ENCODE data around the gene EXOC3L1. TPM values are rescaled to one million over a fixed set of nuclear protein-coding genes. Genes with fewer than 3 reads are reported as not detected.

EXOC3L1 gene
- total RNA-seq, 6 donors from 2014 or later: 4.6 to 20.8 (median 10.8) TPM

DNA sequence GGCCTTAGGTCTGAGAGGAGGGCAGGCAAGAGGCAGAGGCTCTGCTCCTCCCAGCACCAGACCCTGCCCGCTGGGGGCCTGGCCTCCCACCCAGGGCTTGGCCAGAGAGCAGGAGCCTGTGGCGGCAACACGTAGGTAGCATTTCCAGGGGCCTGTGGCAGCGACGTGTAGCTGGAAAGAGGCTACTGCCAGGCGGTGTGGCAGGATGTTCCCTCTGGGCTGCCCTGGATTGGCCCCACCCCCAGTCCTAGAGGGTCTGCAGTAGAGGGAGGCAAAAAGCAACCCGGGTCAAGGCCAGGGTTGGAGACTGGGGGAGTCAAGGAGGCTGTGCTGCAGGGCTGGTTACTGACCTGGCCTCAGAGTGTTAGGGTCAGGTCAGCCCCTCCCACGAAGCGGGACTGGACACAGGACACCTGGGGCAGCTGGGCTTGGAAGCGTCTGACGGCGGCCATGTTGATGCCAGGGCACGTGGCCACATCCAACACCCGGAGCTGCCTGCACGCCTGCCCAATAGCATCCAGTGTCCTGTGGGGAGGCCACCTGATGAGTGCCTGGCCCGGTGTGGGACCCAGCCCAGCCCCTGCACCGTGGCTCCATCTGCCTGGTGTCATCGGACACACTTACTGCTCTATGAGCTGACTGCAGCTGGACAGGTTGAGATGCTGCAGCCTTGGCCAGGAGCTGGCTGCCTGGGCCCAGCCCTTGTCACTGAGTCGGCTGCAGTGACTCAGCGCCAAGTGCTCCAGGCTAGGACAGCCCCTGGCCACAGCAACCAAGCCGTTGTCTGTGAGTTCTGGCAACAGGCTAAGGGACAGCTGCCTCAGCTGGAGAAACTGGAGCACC lies 17.5 kb upstream of the EXOC3L1 start:
- Histone ChIP-seq H3K36me3 (peaks cover 10 to 37% (median 21%) of the 10 kb centered on the region in 4 donors), H3K4me1 (peaks cover 0 to 6% (median 4%) of the 10 kb centered on the region in 4 donors), H3K27ac (peak overlapping the region in 1 of 4 donors; percentile 27), H3K4me3 (no peak overlapping the region), H3K9me3 (no peaks in the 10 kb centered on the region), H3K27me3 (no peaks in the 10 kb centered on the region)
- DNase-seq (peak in 1 of 2 donors; percentile 75), ATAC-seq (ENCODE audit: low FRiP score in 2 of 2) (no peak)
- 70 to 80% methylated on average over 2 to 21 of the region's 21 CpGs for WGBS, 2 donors
- TF ChIP-seq POLR2A (IDR thresholded peaks at IDR 0.05) (no peak), POLR2AphosphoS5 (IDR thresholded peaks at IDR 0.05) (no peak), EP300 (IDR thresholded peaks at IDR 0.05) (no peak)
- TF ChIP-seq, protein P1, sequence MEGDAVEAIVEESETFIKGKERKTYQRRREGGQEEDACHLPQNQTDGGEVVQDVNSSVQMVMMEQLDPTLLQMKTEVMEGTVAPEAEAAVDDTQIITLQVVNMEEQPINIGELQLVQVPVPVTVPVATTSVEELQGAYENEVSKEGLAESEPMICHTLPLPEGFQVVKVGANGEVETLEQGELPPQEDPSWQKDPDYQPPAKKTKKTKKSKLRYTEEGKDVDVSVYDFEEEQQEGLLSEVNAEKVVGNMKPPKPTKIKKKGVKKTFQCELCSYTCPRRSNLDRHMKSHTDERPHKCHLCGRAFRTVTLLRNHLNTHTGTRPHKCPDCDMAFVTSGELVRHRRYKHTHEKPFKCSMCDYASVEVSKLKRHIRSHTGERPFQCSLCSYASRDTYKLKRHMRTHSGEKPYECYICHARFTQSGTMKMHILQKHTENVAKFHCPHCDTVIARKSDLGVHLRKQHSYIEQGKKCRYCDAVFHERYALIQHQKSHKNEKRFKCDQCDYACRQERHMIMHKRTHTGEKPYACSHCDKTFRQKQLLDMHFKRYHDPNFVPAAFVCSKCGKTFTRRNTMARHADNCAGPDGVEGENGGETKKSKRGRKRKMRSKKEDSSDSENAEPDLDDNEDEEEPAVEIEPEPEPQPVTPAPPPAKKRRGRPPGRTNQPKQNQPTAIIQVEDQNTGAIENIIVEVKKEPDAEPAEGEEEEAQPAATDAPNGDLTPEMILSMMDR (IDR thresholded peaks at IDR 0.05): no peak

DNA sequence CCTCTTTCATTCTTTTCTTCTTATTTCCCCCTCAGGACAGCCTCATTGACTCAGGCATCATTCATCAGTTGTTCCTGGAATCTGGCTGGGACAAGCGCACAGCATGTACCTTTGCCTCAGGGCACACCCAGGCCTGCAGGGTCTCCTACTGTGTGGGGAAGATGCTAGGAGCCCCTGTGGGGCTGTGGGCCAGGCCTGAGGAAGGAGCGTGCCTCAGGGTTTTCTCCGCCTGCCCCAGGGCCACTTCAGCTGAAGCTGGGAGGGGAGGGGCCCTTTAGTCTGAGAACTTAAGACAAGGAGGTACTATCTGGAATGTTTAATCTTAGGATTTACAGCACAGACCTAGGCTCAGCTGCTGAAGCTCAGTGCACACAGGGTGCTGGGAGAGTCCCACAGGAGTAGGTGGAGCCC lies 16.9 kb upstream of the EXOC3L1 start:
- WGBS, 2 donors: 74 to 94% methylated on average over 3 of the region's 3 CpGs
- DNase-seq (no peak), ATAC-seq (ENCODE audit: low FRiP score in 2 of 2) (no peak)
- TF ChIP-seq POLR2A (IDR thresholded peaks at IDR 0.05): no peak
- Histone ChIP-seq H3K9me3 (no peaks in the 10 kb centered on the region), H3K4me1 (peaks cover 0 to 6% (median 4%) of the 10 kb centered on the region in 4 donors), H3K36me3 (peaks cover 16 to 43% (median 27%) of the 10 kb centered on the region in 4 donors), H3K27me3 (no peaks in the 10 kb centered on the region), H3K27ac (peak overlapping the region in 1 of 4 donors; percentile 27), H3K4me3 (no peak overlapping the region)

DNA sequence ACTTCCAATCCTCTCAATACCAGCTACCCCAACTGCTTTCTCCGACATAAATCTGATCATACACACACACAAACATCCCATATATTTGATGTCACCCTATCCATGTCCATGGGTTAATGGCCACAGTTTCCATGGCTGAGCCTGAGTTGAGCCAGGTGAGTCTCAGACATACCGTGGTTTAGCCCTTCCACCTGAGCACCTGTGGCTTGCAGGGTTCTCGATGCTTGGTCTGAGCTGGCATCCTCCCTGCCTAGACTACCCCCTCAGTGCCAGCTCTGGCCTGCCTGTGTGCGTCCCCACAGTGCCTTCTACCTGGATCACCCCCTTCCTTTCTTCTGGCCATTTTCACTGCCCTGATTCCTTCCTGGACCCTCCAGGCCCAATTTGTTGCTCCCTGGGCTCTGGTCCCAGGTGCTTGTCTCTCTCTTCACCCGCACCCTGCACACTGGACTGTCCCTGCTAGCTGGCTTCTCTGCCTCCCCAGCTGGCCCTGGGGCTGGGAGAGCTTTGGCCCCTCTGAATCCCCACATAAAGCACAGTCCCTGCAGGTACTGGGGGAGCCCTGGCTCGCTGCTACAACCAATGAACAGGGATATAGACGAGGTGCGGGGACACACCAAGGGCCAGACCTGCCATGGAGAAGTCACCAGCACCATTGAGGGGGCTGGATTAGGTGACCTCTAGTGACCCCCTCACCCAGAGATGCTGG lies 16.3 kb upstream of the EXOC3L1 start:
- peaks cover 17 to 48% (median 33%) of the 10 kb centered on the region in 4 donors for H3K36me3 ChIP-seq
- TF ChIP-seq, protein P1 (IDR thresholded peaks at IDR 0.05): no peak
- TF ChIP-seq EP300 (IDR thresholded peaks at IDR 0.05): no peak
- TF ChIP-seq POLR2AphosphoS5 (IDR thresholded peaks at IDR 0.05): no peak
- WGBS, 2 donors: 91 to 94% methylated on average over 6 to 8 of the region's 8 CpGs

DNA sequence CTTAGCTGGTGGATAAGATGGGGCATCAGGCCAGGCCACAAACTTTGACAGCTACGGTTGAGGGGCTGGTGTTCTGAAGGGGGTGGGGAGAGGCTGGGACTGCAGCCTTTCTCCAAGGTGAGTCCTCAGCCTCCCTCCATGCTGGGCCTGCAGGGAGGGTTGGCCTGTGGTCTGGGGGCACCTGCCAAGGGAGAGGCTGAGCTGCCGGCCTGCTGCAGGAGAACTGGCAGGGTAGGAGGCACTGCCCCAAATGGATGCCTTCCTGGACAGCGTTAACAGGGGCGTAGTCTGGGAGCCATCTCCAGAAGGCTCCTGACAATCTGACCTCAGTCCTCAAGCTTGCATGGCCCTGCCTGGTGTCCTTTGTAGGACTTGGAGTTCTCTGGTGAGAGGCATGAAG lies 14.1 kb upstream of the EXOC3L1 start:
- no peaks in the 10 kb centered on the region for H3K9me3 ChIP-seq
- DNase-seq (no peak), ATAC-seq (ENCODE audit: low FRiP score in 2 of 2) (no peak)
- no peaks in the 10 kb centered on the region for H3K27me3 ChIP-seq
- H3K4me1 ChIP-seq: peaks cover 3 to 16% (median 9%) of the 10 kb centered on the region in 4 donors
- 57% methylated on average over 1 of the region's 4 CpGs; no CpG with 5 or more reads in 1 of the 2 donors for WGBS, 2 donors
- no peak overlapping the region for H3K4me3 ChIP-seq
- no peak for TF ChIP-seq POLR2AphosphoS5 (IDR thresholded peaks at IDR 0.05)
- no peak for TF ChIP-seq EP300 (IDR thresholded peaks at IDR 0.05)
- TF ChIP-seq POLR2A (IDR thresholded peaks at IDR 0.05): no peak
- TF ChIP-seq, protein P1 (IDR thresholded peaks at IDR 0.05): no peak
- H3K27ac ChIP-seq: no peak overlapping the region
- H3K36me3 ChIP-seq: peaks cover 17 to 69% (median 48%) of the 10 kb centered on the region in 4 donors

More for the DNA sequence above, 16.3 kb upstream of the EXOC3L1 start:
- H3K4me1 ChIP-seq: peaks cover 0 to 6% (median 4%) of the 10 kb centered on the region in 4 donors
- no peak overlapping the region for H3K27ac ChIP-seq
- DNase-seq: no peak
- H3K27me3 ChIP-seq: no peaks in the 10 kb centered on the region
- H3K9me3 ChIP-seq: no peaks in the 10 kb centered on the region
- no peak overlapping the region for H3K4me3 ChIP-seq
- ATAC-seq (ENCODE audit: low FRiP score in 2 of 2): no peak

DNA sequence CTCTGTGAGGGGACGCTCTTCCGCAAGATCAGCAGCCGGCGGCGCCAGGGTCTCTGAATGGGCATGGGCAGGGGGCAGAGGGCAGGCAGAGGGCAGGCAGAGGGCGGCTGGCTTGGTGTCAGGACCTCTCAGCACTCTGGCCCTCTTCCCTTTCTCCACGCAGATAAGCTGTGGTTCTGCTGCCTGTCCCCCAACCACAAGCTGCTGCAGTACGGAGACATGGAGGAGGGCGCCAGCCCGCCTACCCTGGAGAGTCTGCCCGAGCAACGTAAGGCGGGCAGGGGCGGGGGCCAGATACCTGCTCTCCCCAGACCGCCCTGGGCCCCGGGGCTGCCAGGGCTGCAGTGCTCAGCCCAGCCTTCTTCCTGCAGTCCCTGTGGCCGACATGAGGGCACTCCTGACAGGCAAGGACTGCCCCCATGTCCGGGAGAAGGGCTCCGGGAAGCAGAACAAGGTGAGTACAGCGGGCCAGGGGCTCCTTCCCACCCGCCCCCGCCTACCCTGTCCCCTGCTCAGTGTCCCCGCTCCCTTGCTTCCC lies 13.1 kb upstream of the EXOC3L1 start:
- WGBS, 2 donors: 89 to 93% methylated on average over 14 to 21 of the region's 23 CpGs
- H3K36me3 ChIP-seq: peaks cover 17 to 77% (median 56%) of the 10 kb centered on the region in 4 donors

More for the DNA sequence above, 13.1 kb upstream of the EXOC3L1 start:
- DNase-seq (peak in 1 of 2 donors; percentile 69), ATAC-seq (ENCODE audit: low FRiP score in 2 of 2) (no peak)
- Histone ChIP-seq H3K27me3 (no peaks in the 10 kb centered on the region), H3K27ac (no peak overlapping the region), H3K4me3 (no peak overlapping the region), H3K9me3 (no peaks in the 10 kb centered on the region), H3K4me1 (peaks cover 11 to 26% (median 18%) of the 10 kb centered on the region in 4 donors)
- TF ChIP-seq POLR2AphosphoS5 (IDR thresholded peaks at IDR 0.05) (no peak), EP300 (IDR thresholded peaks at IDR 0.05) (no peak), POLR2A (IDR thresholded peaks at IDR 0.05) (no peak)
